Measurements from ENCODE around the gene SLC31A1. TPM values are rescaled to one million over a fixed set of nuclear protein-coding genes. Genes with fewer than 3 reads are reported as not detected.

SLC31A1 gene
- total RNA-seq, 1 donor from 2014 or later: 26.0 TPM

DNA sequence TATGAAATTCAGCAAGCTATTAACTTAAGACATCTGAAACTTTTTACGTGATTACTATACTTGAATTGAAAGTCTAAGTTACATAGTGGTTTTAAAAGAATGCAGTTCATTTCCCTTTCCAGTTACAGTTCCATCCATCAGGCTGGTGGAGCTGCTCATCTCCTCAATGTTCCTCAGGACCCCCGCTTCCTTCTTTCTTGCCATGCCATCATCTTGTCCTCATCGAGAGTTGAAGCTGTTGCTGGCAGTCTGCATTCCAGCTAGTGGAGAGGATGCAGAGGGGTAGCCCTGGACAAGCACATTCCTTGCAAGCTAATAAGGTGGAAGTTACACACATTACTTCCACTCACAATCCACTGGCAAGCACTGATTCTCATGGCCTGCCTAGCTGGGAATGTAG lies 90.6 kb downstream of the SLC31A1 start:
- peaks cover 13% of the 10 kb centered on the region for H3K4me1 Mint-ChIP-seq
- no peak for DNase-seq (ENCODE audit: low spot score)
- H3K4me3 ChIP-seq: no peak overlapping the region
- no peaks in the 10 kb centered on the region for H3K79me2 ChIP-seq (ENCODE audit: low read depth)
- H3K27ac ChIP-seq: no peak overlapping the region
- no peaks in the 10 kb centered on the region for H3F3A ChIP-seq (ENCODE audit: low read depth)
- H4K20me1 ChIP-seq (ENCODE audit: low read depth): no peaks in the 10 kb centered on the region
- no peaks in the 10 kb centered on the region for H3K27me3 ChIP-seq
- peaks cover 3% of the 10 kb centered on the region for H3K36me3 Mint-ChIP-seq
- no peaks in the 10 kb centered on the region for H3K9me3 ChIP-seq (ENCODE audit: low read depth)
- no peak overlapping the region for H3K9ac ChIP-seq
- H3K27ac Mint-ChIP-seq: no peak overlapping the region
- H3K9me3 Mint-ChIP-seq: no peaks in the 10 kb centered on the region
- no peak overlapping the region for H3K4me2 ChIP-seq
- TF ChIP-seq, protein P1, sequence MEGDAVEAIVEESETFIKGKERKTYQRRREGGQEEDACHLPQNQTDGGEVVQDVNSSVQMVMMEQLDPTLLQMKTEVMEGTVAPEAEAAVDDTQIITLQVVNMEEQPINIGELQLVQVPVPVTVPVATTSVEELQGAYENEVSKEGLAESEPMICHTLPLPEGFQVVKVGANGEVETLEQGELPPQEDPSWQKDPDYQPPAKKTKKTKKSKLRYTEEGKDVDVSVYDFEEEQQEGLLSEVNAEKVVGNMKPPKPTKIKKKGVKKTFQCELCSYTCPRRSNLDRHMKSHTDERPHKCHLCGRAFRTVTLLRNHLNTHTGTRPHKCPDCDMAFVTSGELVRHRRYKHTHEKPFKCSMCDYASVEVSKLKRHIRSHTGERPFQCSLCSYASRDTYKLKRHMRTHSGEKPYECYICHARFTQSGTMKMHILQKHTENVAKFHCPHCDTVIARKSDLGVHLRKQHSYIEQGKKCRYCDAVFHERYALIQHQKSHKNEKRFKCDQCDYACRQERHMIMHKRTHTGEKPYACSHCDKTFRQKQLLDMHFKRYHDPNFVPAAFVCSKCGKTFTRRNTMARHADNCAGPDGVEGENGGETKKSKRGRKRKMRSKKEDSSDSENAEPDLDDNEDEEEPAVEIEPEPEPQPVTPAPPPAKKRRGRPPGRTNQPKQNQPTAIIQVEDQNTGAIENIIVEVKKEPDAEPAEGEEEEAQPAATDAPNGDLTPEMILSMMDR (IDR thresholded peaks at IDR 0.05): no peak
- no peak for TF ChIP-seq EZH2phosphoT487 (IDR thresholded peaks at IDR 0.05)
- TF ChIP-seq EZH2 (IDR thresholded peaks at IDR 0.05): no peak
- no peaks in the 10 kb centered on the region for H3K36me3 ChIP-seq
- H3K27me3 Mint-ChIP-seq (ENCODE audit: insufficient read depth, low read depth): no peaks in the 10 kb centered on the region
- no peaks in the 10 kb centered on the region for H3K4me1 ChIP-seq
- no peak overlapping the region for H2AFZ ChIP-seq (replicated peaks)
- no peak overlapping the region for H3K4me3 Mint-ChIP-seq

DNA sequence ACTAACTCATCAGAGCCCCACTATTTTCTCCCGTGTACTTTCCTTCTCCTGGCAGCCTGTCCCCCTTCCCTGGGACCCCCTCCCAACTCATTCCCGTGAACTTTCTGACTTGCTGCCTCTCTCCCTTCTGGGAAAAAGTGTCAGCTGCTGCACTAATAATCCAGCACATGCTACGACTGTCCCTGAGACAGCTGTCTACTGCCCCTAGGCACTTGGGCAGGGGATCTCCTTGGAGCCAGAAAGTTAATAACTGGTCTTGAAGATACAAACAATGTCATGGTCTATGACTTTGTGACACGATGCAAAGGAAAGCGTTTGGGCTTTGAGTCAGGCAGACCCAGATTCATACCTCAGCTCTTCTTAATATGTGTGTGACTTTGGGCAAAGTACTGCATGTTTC lies 91.9 kb downstream of the SLC31A1 start:
- H3K4me1 Mint-ChIP-seq: peaks cover 9% of the 10 kb centered on the region
- H3K27ac ChIP-seq: no peak overlapping the region
- H3K4me3 ChIP-seq: no peak overlapping the region
- H3F3A ChIP-seq (ENCODE audit: low read depth): no peaks in the 10 kb centered on the region
- DNase-seq (ENCODE audit: low spot score): no peak
- no peak for TF ChIP-seq EZH2phosphoT487 (IDR thresholded peaks at IDR 0.05)
- TF ChIP-seq, protein P1 (IDR thresholded peaks at IDR 0.05): no peak
- TF ChIP-seq EZH2 (IDR thresholded peaks at IDR 0.05): no peak
- H4K20me1 ChIP-seq (ENCODE audit: low read depth): no peaks in the 10 kb centered on the region
- no peaks in the 10 kb centered on the region for H3K9me3 Mint-ChIP-seq
- H3K9me3 ChIP-seq (ENCODE audit: low read depth): no peaks in the 10 kb centered on the region
- H3K36me3 Mint-ChIP-seq: peaks cover 5% of the 10 kb centered on the region
- no peaks in the 10 kb centered on the region for H3K27me3 Mint-ChIP-seq (ENCODE audit: insufficient read depth, low read depth)
- no peak overlapping the region for H3K27ac Mint-ChIP-seq
- no peak overlapping the region for H2AFZ ChIP-seq (replicated peaks)
- H3K27me3 ChIP-seq: no peaks in the 10 kb centered on the region
- H3K9ac ChIP-seq: no peak overlapping the region
- no peaks in the 10 kb centered on the region for H3K79me2 ChIP-seq (ENCODE audit: low read depth)
- H3K36me3 ChIP-seq: no peaks in the 10 kb centered on the region
- no peaks in the 10 kb centered on the region for H3K4me1 ChIP-seq
- no peak overlapping the region for H3K4me2 ChIP-seq
- no peak overlapping the region for H3K4me3 Mint-ChIP-seq

Other genes starting within 250 kb of the SLC31A1 start
- gene ZNF883, start 209.4 kb upstream of the SLC31A1 start, total RNA-seq (ENCODE audit: low replicate concordance): 11.5 and 20.0 TPM in 2 replicates
- 13.3 and 14.1 TPM in 2 replicates for gene ZFP37, start 164.8 kb upstream of the SLC31A1 start, total RNA-seq (ENCODE audit: low replicate concordance)
- 0.34 and 1.7 TPM in 2 replicates for gene SLC31A2, start 70.5 kb upstream of the SLC31A1 start, total RNA-seq (ENCODE audit: low replicate concordance)
- gene FKBP15, start 267 bp upstream of the SLC31A1 start, total RNA-seq (ENCODE audit: low replicate concordance): 18.6 and 25.5 TPM in 2 replicates
- 45.6 and 94.4 TPM in 2 replicates for gene CDC26, start 54.0 kb downstream of the SLC31A1 start, total RNA-seq (ENCODE audit: low replicate concordance)
- 28.2 and 34.0 TPM in 2 replicates for gene PRPF4, start 54.1 kb downstream of the SLC31A1 start, total RNA-seq (ENCODE audit: low replicate concordance)
- gene RNF183, start 81.8 kb downstream of the SLC31A1 start, total RNA-seq (ENCODE audit: low replicate concordance): 0.09 and 0.28 TPM in 2 replicates
- gene WDR31, start 118.7 kb downstream of the SLC31A1 start, total RNA-seq (ENCODE audit: low replicate concordance): 2.5 and 3.2 TPM in 2 replicates
- 0.25 and 0.58 TPM in 2 replicates for gene BSPRY, start 128.0 kb downstream of the SLC31A1 start, total RNA-seq (ENCODE audit: low replicate concordance)
- gene HDHD3, start 155.4 kb downstream of the SLC31A1 start, total RNA-seq (ENCODE audit: low replicate concordance): 9.8 and 18.0 TPM in 2 replicates
- gene ALAD, start 179.7 kb downstream of the SLC31A1 start, total RNA-seq (ENCODE audit: low replicate concordance): 17.4 and 20.8 TPM in 2 replicates
- gene POLE3, start 189.1 kb downstream of the SLC31A1 start, total RNA-seq (ENCODE audit: low replicate concordance): 48.2 and 57.8 TPM in 2 replicates
- 0.50 and 1.3 TPM in 2 replicates for gene C9orf43, start 189.2 kb downstream of the SLC31A1 start, total RNA-seq (ENCODE audit: low replicate concordance)
- gene RGS3, start 242.2 kb downstream of the SLC31A1 start, total RNA-seq (ENCODE audit: low replicate concordance): 30.3 and 39.9 TPM in 2 replicates

Measured in neural progenitor cell (in vitro differentiated cells).